HepG2 (cell line): Measurements from ENCODE around the gene ZMYND19. TPM values are rescaled to one million over a fixed set of nuclear protein-coding genes. Genes with fewer than 3 reads are reported as not detected.

Source experiments
- HNF4G ChIP-seq, 2 experiments: sonication (generic) in 1 of 2; formaldehyde crosslinking in 1 of 2; IDR thresholded peaks; 2 replicates each; pipeline versions ENCODE4 v1.4.0 to v1.6.1; 2011 to 2020; ENCODE audit warnings: borderline replicate concordance in 2 of 2, low read depth in 2 of 2, mild to moderate bottlenecking in 2 of 2, low read length in 1 of 2, missing genetic modification reagents in 1 of 2, moderate library complexity in 1 of 2
- HOXA3 ChIP-seq: sonication (generic); formaldehyde crosslinking; IDR thresholded peaks from 2 replicates; pipeline ENCODE4 v1.5.0; 2020; ENCODE audit warnings: missing genetic modification reagents
- IKZF5 ChIP-seq: IDR thresholded peaks from 2 replicates; pipeline ENCODE4 v1.6.1; 2018; ENCODE audit warnings: missing genetic modification reagents, mild to moderate bottlenecking, missing compliant biosample characterization
- JUND ChIP-seq: sonication (generic); formaldehyde crosslinking; IDR thresholded peaks from 2 replicates; pipeline ENCODE4 v1.8.0; 2022; ENCODE audit warnings: mild to moderate bottlenecking, missing genetic modification reagents
- KAT8 ChIP-seq: IDR thresholded peaks from 2 replicates; pipeline ENCODE4 v1.6.1; 2016; ENCODE audit warnings: missing genetic modification reagents, missing compliant biosample characterization
- MIER2 ChIP-seq: IDR thresholded peaks from 2 replicates; pipeline ENCODE4 v1.6.1; 2016; ENCODE audit warnings: missing biosample characterization, missing genetic modification reagents
- ONECUT2 ChIP-seq: sonication (generic); formaldehyde crosslinking; IDR thresholded peaks from 2 replicates; pipeline ENCODE4 v1.4.0; 2020; ENCODE audit warnings: missing genetic modification reagents
- REPIN1 ChIP-seq: sonication (generic); formaldehyde crosslinking; IDR thresholded peaks from 2 replicates; pipeline ENCODE4 v1.8.0; 2022; ENCODE audit warnings: missing genetic modification reagents, low read depth, mild to moderate bottlenecking, borderline replicate concordance
- TAF1 ChIP-seq: sonication (generic); formaldehyde crosslinking; IDR thresholded peaks from 2 replicates; pipeline ENCODE4 v1.4.0; 2020; ENCODE audit warnings: missing genetic modification reagents
- XBP1 ChIP-seq: sonication (generic); formaldehyde crosslinking; IDR thresholded peaks from 2 replicates; pipeline ENCODE4 v1.5.0; 2020; ENCODE audit warnings: missing genetic modification reagents
- ZBTB37 ChIP-seq: sonication (generic); formaldehyde crosslinking; IDR thresholded peaks from 2 replicates; pipeline ENCODE4 v1.4.0; 2020; ENCODE audit warnings: mild to moderate bottlenecking, missing genetic modification reagents
- ZKSCAN5 ChIP-seq: sonication (generic); formaldehyde crosslinking; IDR thresholded peaks from 2 replicates; pipeline ENCODE4 v1.5.1; 2020; ENCODE audit warnings: mild to moderate bottlenecking, missing genetic modification reagents
- ZMYM4 ChIP-seq: sonication (generic); formaldehyde crosslinking; IDR thresholded peaks from 2 replicates; pipeline ENCODE4 v1.8.1; 2023; ENCODE audit warnings: mild to moderate bottlenecking, missing genetic modification reagents
- ZNF263 ChIP-seq: sonication (generic); formaldehyde crosslinking; IDR thresholded peaks from 2 replicates; pipeline ENCODE4 v1.4.0; 2020; ENCODE audit warnings: missing genetic modification reagents
- ZNF354B ChIP-seq: sonication (generic); formaldehyde crosslinking; IDR thresholded peaks from 2 replicates; pipeline ENCODE4 v1.8.0; 2022; ENCODE audit warnings: mild to moderate bottlenecking, missing genetic modification reagents
- ZNF547 ChIP-seq: sonication (generic); formaldehyde crosslinking; IDR thresholded peaks from 2 replicates; pipeline ENCODE4 v1.5.1; 2020; ENCODE audit warnings: mild to moderate bottlenecking, missing genetic modification reagents
- ZNF562 ChIP-seq: sonication (generic); formaldehyde crosslinking; IDR thresholded peaks from 2 replicates; pipeline ENCODE4 v1.8.0; 2022; ENCODE audit warnings: missing genetic modification reagents, borderline replicate concordance
- ZNF724P ChIP-seq: sonication (generic); formaldehyde crosslinking; IDR thresholded peaks from 2 replicates; pipeline ENCODE4 v1.8.0; 2022; ENCODE audit warnings: missing genetic modification reagents, borderline replicate concordance
- polyA plus RNA-seq, 8 experiments: library from polyadenylated mRNA; depleted of rRNA in 3 of 8; stranded (reverse) in 7 of 8; unstranded in 1 of 8; fragments of >200 nt; fragmentation: Illumina TruSeq in 4 of 8; extraction: Trizol in 4 of 8; gene quantifications; 2 replicates each; pipeline versions ENCODE4 v1.2.1 to v1.2.3, GENCODE V29; 2011 to 2016; ENCODE audit warnings: low read depth in 4 of 8, missing spikeins in 1 of 8, mixed read lengths in 1 of 8; ENCODE audit not compliant: insufficient read depth in 1 of 8
- total RNA-seq, 5 experiments: library from RNA; depleted of rRNA; stranded (reverse); fragments of >200 nt; fragmentation: Illumina TruSeq; extraction: Trizol; gene quantifications; 2 replicates each; pipeline ENCODE4 v1.2.3, GENCODE V29; 2016; ENCODE audit warnings: low read depth in 1 of 5
- TF ChIP-seq, protein P1 (sequence below): sonication (generic); formaldehyde crosslinking; IDR thresholded peaks from 2 replicates; pipeline ENCODE4 v1.4.0; 2020; ENCODE audit warnings: missing genetic modification reagents

Gene ZMYND19
- total and polyA plus RNA-seq, 2 of the 13 experiments (the other 11 are each of a cell fraction or from before 2014, with no cell fraction given): 21.3 to 38.7 TPM

DNA sequence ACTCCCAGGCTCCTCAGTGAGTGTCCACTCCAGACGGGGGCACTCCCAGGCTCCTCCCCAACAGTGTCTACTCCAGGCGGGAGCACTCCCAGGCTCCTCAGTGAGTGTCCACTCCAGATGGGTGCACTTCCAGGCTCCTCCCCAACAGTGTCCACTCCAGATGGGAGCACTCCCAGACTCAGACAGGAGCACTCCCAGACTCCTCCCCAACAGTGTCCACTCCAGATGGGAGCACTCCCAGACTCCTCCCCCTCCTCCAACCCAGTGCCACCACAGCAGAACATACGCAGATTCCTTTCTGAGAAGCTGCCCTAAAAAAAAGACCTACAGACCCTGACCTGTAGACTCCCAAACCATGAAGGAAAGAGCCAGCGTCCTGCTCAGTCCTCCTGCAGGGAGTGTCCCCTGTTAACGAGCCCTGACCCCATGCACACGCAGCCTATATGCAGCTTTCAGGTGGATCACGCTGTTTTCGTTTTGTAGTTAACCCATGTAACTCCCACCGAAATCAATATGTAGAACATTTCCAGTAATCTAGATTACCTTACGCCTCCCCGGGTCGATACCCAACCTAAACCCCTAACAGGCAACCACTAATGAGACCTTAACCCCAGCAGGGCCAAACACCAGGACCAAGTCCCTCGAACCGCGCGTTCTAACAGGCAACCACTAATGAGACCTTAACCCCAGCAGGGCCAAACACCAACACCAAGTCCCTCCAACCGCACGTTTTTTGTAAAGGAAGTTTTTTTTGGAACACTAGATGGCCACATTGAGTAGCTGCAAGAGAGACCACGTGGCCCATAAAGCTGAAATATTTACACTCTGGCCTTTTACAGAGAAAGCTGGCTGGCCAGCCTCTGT is 55.8 kb downstream of the ZMYND19 start (continued):
- peak; percentile 49; the same call in 1 of the 2 replicates for TF ChIP-seq ZMYM4 (CRISPR knock-in tag)
- no peak for TF ChIP-seq ZNF547 (CRISPR knock-in tag)
- TF ChIP-seq ZNF263 (CRISPR knock-in tag): peak; percentile 96
- TF ChIP-seq ZBTB37 (CRISPR knock-in tag): no peak
- no peak for TF ChIP-seq ZNF354B (CRISPR knock-in tag)
- no peak for TF ChIP-seq ZNF562 (CRISPR knock-in tag)
- TF ChIP-seq HOXA3 (CRISPR knock-in tag): no peak
- 0 out of 2 replicates have a peak, but pooled peaks have one; percentile 47 for TF ChIP-seq REPIN1 (CRISPR knock-in tag)
- peak; percentile 25; the same call in 1 of the 2 replicates for TF ChIP-seq TAF1 (CRISPR knock-in tag)
- TF ChIP-seq KAT8: peak; percentile 15; the same call in 1 of the 2 replicates
- no peak for TF ChIP-seq HNF4G (IDR thresholded peaks at IDR 0.05; ENCODE audit: borderline replicate concordance, low read depth, low read length)
- no peak for TF ChIP-seq HNF4G (CRISPR knock-in tag; IDR thresholded peaks at IDR 0.05; ENCODE audit: borderline replicate concordance, low read depth)
- no peak for TF ChIP-seq JUND (CRISPR knock-in tag)
- TF ChIP-seq ZKSCAN5 (CRISPR knock-in tag): no peak
- peak; percentile 71; the same call in 1 of the 2 replicates for TF ChIP-seq MIER2
- 0 out of 2 replicates have a peak, but pooled peaks have one; percentile 29 for TF ChIP-seq IKZF5
- TF ChIP-seq, protein P1, sequence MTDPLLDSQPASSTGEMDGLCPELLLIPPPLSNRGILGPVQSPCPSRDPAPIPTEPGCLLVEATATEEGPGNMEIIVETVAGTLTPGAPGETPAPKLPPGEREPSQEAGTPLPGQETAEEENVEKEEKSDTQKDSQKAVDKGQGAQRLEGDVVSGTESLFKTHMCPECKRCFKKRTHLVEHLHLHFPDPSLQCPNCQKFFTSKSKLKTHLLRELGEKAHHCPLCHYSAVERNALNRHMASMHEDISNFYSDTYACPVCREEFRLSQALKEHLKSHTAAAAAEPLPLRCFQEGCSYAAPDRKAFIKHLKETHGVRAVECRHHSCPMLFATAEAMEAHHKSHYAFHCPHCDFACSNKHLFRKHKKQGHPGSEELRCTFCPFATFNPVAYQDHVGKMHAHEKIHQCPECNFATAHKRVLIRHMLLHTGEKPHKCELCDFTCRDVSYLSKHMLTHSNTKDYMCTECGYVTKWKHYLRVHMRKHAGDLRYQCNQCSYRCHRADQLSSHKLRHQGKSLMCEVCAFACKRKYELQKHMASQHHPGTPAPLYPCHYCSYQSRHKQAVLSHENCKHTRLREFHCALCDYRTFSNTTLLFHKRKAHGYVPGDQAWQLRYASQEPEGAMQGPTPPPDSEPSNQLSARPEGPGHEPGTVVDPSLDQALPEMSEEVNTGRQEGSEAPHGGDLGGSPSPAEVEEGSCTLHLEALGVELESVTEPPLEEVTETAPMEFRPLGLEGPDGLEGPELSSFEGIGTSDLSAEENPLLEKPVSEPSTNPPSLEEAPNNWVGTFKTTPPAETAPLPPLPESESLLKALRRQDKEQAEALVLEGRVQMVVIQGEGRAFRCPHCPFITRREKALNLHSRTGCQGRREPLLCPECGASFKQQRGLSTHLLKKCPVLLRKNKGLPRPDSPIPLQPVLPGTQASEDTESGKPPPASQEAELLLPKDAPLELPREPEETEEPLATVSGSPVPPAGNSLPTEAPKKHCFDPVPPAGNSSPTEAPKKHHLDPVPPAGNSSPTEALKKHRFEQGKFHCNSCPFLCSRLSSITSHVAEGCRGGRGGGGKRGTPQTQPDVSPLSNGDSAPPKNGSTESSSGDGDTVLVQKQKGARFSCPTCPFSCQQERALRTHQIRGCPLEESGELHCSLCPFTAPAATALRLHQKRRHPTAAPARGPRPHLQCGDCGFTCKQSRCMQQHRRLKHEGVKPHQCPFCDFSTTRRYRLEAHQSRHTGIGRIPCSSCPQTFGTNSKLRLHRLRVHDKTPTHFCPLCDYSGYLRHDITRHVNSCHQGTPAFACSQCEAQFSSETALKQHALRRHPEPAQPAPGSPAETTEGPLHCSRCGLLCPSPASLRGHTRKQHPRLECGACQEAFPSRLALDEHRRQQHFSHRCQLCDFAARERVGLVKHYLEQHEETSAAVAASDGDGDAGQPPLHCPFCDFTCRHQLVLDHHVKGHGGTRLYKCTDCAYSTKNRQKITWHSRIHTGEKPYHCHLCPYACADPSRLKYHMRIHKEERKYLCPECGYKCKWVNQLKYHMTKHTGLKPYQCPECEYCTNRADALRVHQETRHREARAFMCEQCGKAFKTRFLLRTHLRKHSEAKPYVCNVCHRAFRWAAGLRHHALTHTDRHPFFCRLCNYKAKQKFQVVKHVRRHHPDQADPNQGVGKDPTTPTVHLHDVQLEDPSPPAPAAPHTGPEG: peak; percentile 63; the same call in 1 of the 2 replicates
- no peak for TF ChIP-seq ZNF724P (CRISPR knock-in tag)
- TF ChIP-seq ONECUT2 (CRISPR knock-in tag): no peak
- TF ChIP-seq XBP1 (CRISPR knock-in tag): no peak
